Measurements from ENCODE around the gene C3orf85. TPM values are rescaled to one million over a fixed set of nuclear protein-coding genes. Genes with fewer than 3 reads are reported as not detected.

Gene C3orf85
- total and polyA plus RNA-seq, 4 donors, result not detected

DNA sequence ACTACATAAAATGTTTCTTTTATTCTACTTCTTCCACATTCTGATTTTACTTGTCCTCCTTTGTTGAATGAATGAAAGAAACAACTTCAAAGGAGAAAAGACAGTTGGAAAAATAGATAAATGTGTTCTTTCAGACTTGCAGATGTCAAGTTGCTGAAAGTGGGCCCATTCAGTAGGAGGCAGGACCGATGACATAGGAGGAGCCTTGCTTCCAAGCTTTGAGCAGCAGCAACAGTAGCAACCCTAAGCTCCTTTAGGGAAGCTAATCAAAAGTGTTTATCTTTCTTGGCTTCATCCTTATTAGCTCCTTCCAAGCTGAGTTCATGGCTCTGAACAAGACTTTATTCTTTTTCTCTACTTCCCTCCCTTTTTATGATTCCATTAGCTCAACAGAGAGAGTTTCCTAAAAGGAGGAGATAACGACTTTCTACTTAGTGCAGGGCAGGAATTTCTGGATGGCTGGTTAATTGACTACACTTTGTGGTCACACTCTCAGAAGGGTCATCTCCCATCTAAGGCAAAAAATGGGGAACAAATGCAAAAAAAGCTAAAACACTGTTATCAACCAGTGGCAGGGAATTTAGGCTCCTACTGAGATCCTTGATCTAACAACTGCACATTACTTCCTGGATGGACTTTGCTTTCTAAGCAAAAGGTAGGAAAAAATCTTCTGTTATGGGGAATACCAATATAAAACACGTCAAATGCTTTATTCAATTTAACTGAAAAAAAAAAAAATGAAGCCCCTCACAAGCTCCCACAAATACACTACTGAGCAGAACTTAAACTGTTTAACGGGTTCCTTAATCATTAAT lies 23.4 kb upstream of the C3orf85 start:
- no peaks in the 10 kb centered on the region for H3K36me3 ChIP-seq (ENCODE audit: control insufficient read depth in 4 of 4, insufficient read depth in 4 of 4, low read length in 4 of 4)
- peaks cover 0 to 3% (median 0%) of the 10 kb centered on the region in 3 donors for H3K27me3 ChIP-seq (ENCODE audit: control insufficient read depth in 3 of 3, insufficient read depth in 3 of 3, low read length in 2 of 3)
- H3K9ac ChIP-seq (ENCODE audit: insufficient read depth in 1 of 2, low read length in 2 of 2), result no peak overlapping the region
- TF ChIP-seq, protein P1, sequence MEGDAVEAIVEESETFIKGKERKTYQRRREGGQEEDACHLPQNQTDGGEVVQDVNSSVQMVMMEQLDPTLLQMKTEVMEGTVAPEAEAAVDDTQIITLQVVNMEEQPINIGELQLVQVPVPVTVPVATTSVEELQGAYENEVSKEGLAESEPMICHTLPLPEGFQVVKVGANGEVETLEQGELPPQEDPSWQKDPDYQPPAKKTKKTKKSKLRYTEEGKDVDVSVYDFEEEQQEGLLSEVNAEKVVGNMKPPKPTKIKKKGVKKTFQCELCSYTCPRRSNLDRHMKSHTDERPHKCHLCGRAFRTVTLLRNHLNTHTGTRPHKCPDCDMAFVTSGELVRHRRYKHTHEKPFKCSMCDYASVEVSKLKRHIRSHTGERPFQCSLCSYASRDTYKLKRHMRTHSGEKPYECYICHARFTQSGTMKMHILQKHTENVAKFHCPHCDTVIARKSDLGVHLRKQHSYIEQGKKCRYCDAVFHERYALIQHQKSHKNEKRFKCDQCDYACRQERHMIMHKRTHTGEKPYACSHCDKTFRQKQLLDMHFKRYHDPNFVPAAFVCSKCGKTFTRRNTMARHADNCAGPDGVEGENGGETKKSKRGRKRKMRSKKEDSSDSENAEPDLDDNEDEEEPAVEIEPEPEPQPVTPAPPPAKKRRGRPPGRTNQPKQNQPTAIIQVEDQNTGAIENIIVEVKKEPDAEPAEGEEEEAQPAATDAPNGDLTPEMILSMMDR (IDR thresholded peaks at IDR 0.05; ENCODE audit: control extremely low read depth, extremely low read depth), result no peak
- H3K27ac ChIP-seq (ENCODE audit: low read depth in 1 of 2, low read length in 1 of 2), result no peak overlapping the region
- no peak overlapping the region for H3K4me3 ChIP-seq
- ATAC-seq (ENCODE audit: insufficient read depth, low FRiP score) (no peak), DNase-seq (peak in 1 of 3 donors; percentile 13)
- 78 to 81% methylated on average over 4 of the region's 4 CpGs for WGBS, 2 donors
- H3K4me1 ChIP-seq (ENCODE audit: control insufficient read depth in 5 of 5, insufficient read depth in 5 of 5, low read length in 5 of 5), result peaks cover 0 to 2% (median 0%) of the 10 kb centered on the region in 5 donors
- H3K9me3 ChIP-seq (ENCODE audit: control insufficient read depth in 4 of 4, insufficient read depth in 3 of 4, low read length in 3 of 4), result no peaks in the 10 kb centered on the region

DNA sequence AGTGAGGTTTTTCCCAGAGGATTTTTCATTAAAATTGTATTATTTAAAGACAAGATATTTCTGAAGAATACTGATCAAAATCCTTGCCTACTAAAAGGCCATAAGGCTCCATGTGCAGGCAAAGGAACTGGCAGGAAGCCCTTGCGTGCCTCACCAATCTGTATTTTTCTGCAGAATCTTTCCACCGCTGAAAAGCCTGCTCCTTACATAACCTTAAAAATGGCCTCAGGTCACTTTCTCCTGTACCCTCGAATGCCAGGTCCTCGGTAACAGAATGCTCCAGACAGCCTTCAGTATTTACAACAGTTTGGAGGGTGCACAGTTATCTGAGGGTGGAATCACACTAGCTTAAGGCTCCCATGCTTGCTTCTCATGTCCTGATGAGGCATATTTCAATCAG lies 21.8 kb upstream of the C3orf85 start:
- ATAC-seq (ENCODE audit: insufficient read depth, low FRiP score), result no peak
- Histone ChIP-seq H3K4me1 (ENCODE audit: control insufficient read depth in 5 of 5, insufficient read depth in 5 of 5, low read length in 5 of 5) (peaks cover 0 to 2% (median 0%) of the 10 kb centered on the region in 5 donors), H3K4me3 (no peak overlapping the region), H3K36me3 (ENCODE audit: control insufficient read depth in 4 of 4, insufficient read depth in 4 of 4, low read length in 4 of 4) (no peaks in the 10 kb centered on the region), H3K9ac (ENCODE audit: insufficient read depth in 1 of 2, low read length in 2 of 2) (no peak overlapping the region), H3K27me3 (ENCODE audit: control insufficient read depth in 3 of 3, insufficient read depth in 3 of 3, low read length in 2 of 3) (peaks cover 0 to 3% (median 0%) of the 10 kb centered on the region in 3 donors), H3K27ac (ENCODE audit: low read depth in 1 of 2, low read length in 1 of 2) (no peak overlapping the region), H3K9me3 (ENCODE audit: control insufficient read depth in 4 of 4, insufficient read depth in 3 of 4, low read length in 3 of 4) (no peaks in the 10 kb centered on the region)
- DNase-seq, result no peak
- WGBS, 2 donors, result 81 to 83% methylated on average over 4 of the region's 4 CpGs
- TF ChIP-seq, protein P1 (IDR thresholded peaks at IDR 0.05; ENCODE audit: control extremely low read depth, extremely low read depth), result no peak

DNA sequence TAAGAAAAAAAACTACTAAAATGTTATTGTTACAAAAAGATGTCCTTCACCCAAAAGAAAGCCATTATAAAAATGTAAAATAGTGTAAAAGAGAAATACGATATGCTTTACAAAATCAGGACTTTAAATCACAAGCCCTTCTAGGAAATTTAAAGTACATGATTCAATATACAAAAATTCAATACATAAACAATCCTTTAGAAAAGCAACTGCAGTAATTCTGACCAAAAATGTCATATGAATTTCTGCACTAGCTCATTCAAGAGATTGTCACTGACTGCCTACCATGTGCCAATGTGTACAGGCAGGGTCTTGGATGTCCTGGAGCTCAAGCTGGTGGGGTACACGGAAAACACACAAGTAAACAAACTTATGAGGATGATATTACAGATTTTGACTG lies 21.1 kb upstream of the C3orf85 start:
- Histone ChIP-seq H3K4me1 (ENCODE audit: control insufficient read depth in 5 of 5, insufficient read depth in 5 of 5, low read length in 5 of 5) (peaks cover 0 to 2% (median 0%) of the 10 kb centered on the region in 5 donors), H3K27me3 (ENCODE audit: control insufficient read depth in 3 of 3, insufficient read depth in 3 of 3, low read length in 2 of 3) (no peaks in the 10 kb centered on the region), H3K9me3 (ENCODE audit: control insufficient read depth in 4 of 4, insufficient read depth in 3 of 4, low read length in 3 of 4) (no peaks in the 10 kb centered on the region), H3K27ac (ENCODE audit: low read depth in 1 of 2, low read length in 1 of 2) (no peak overlapping the region), H3K9ac (ENCODE audit: insufficient read depth in 1 of 2, low read length in 2 of 2) (no peak overlapping the region), H3K36me3 (ENCODE audit: control insufficient read depth in 4 of 4, insufficient read depth in 4 of 4, low read length in 4 of 4) (no peaks in the 10 kb centered on the region), H3K4me3 (no peak overlapping the region)
- TF ChIP-seq, protein P1 (IDR thresholded peaks at IDR 0.05; ENCODE audit: control extremely low read depth, extremely low read depth), result no peak
- ATAC-seq (ENCODE audit: insufficient read depth, low FRiP score) (no peak), DNase-seq (no peak)
- WGBS, 2 donors, result 62 to 71% methylated on average over 2 of the region's 2 CpGs
